CD8-positive, alpha-beta memory T cell (primary cell): ENCODE data around the gene DISC1. TPM values are rescaled to one million over a fixed set of nuclear protein-coding genes. Genes with fewer than 3 reads are reported as not detected.
"Not testable (repeated sequence)": the region's sequence is repeated elsewhere in the genome, so short reads cannot be mapped to it uniquely, and the experiment has no call there.

Source experiments
- CTCF ChIA-PET: fragments of 350-600 bp; sonication (Branson Sonifier 250); formaldehyde crosslinking; loops from one replicate; lab custom pipeline; 2021; ENCODE audit warnings: antibody characterized with exemption; lab: Charles Lee
- POLR2A ChIA-PET: fragments of 350-600 bp; sonication (Branson Sonifier 250); formaldehyde crosslinking; loops from one replicate; lab custom pipeline; 2021; ENCODE audit warnings: antibody characterized with exemption; lab: Charles Lee
- DNase-seq, 5 donors: peaks; one replicate each; pipeline versions ENCODE4 v3.0.0 to v3.0.0-alpha.2; 2020 to 2022; ENCODE audit warnings: mixed read lengths in 1 of 5
- H3K27ac ChIP-seq: one replicate; pipeline ENCODE4 v1.7.0; 2013; ENCODE audit warnings: low read depth, mild to moderate bottlenecking, low read length, moderate library complexity
- H3K27me3 ChIP-seq: 2 replicates; pipeline ENCODE4 v1.7.0; 2013; ENCODE audit warnings: low read length, mild to moderate bottlenecking; ENCODE audit not compliant: insufficient read depth, poor library complexity, severe bottlenecking
- H3K36me3 ChIP-seq: 2 replicates; pipeline ENCODE4 v1.7.0; 2013; ENCODE audit warnings: mild to moderate bottlenecking, low read length, moderate library complexity; ENCODE audit not compliant: insufficient read depth
- H3K4me1 ChIP-seq: 2 replicates; pipeline ENCODE4 v1.7.0; 2013; ENCODE audit warnings: mild to moderate bottlenecking, low read length, moderate library complexity; ENCODE audit not compliant: insufficient read depth
- H3K4me3 ChIP-seq: 2 replicates; pipeline ENCODE4 v1.7.0; 2013; ENCODE audit warnings: mild to moderate bottlenecking, low read length
- H3K9me3 ChIP-seq: 2 replicates; pipeline ENCODE4 v1.7.0; 2013; ENCODE audit warnings: mild to moderate bottlenecking, low read length
- H3K27ac Mint-ChIP-seq, 8 donors: one replicate each; pipeline ENCODE4 v1.8.0; 2020 to 2021; ENCODE audit warnings: mixed read lengths in 8 of 8, mild to moderate bottlenecking in 6 of 8, inconsistent platforms in 3 of 8, moderate library complexity in 3 of 8
- H3K27me3 Mint-ChIP-seq, 2 donors: one replicate each; pipeline ENCODE4 v1.8.0; 2020 to 2021; ENCODE audit warnings: mixed read lengths in 2 of 2, mild to moderate bottlenecking in 1 of 2, moderate library complexity in 1 of 2
- H3K36me3 Mint-ChIP-seq, 3 donors: one replicate each; pipeline ENCODE4 v1.8.0; 2020 to 2021; ENCODE audit warnings: mixed read lengths in 3 of 3, inconsistent platforms in 1 of 3, mild to moderate bottlenecking in 1 of 3
- H3K4me1 Mint-ChIP-seq, 3 donors: one replicate each; pipeline ENCODE4 v1.8.0; 2020 to 2021; ENCODE audit warnings: mixed read lengths in 3 of 3, inconsistent platforms in 1 of 3, mild to moderate bottlenecking in 1 of 3
- H3K4me3 Mint-ChIP-seq, 7 donors: one replicate each; pipeline ENCODE4 v1.8.0; 2020 to 2021; ENCODE audit warnings: mixed read lengths in 7 of 7, mild to moderate bottlenecking in 6 of 7, moderate library complexity in 4 of 7, inconsistent platforms in 2 of 7
- H3K9me3 Mint-ChIP-seq, 5 donors: one replicate each; pipeline ENCODE4 v1.8.0; 2020 to 2022; ENCODE audit warnings: mixed read lengths in 5 of 5, mild to moderate bottlenecking in 3 of 5, moderate library complexity in 2 of 5, inconsistent platforms in 1 of 5
- polyA plus RNA-seq: library from polyadenylated mRNA; unstranded; fragments of 300-500 nt; fragmentation: Illumina TruSeq; gene quantifications from one replicate; pipeline ENCODE4 v1.2.3, GENCODE V29; 2021
- total RNA-seq, 2 experiments: library from RNA; stranded (reverse); gene quantifications; one replicate each; pipeline ENCODE4 v1.2.3, GENCODE V29; 2021

Gene DISC1
- total and polyA plus RNA-seq, 3 experiments from 2014 or later = 0.60 to 2.4 (median 1.0) TPM

DNA sequence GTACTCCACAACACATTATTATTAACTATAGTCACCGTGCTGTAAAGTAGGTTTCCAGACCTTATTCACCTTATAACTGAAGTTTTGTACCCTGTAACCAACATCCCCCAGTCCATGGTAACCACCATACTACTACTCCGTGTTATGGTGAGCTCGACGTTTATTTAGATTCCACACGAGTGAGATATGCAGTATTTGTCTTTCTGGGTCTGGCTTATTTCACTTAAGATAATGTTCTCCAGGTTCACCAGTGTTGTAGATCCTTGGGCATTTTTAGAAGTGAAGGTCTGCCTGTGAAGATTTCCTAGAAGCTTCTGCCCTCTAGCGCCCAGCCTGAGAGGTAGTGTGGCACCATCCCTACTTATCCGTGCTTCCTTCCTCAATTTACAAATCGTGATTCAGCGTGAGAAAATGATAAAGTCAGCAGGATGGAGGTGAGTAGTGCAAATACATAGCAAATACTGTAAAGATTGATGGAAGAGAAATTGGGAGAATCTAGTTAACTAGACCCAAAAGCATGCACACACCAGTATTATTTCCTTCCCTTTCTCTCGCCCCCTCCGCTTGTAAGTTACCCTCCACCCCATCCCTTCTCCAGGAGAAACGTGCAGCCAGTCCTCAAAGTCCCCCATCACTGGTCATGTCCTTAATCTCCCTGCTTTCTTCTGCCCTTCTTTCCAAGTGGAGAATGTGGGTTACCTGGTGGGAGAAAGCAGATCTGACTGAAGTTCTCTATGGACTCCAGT, 36.0 kb upstream of the DISC1 start:
- CTCF ChIA-PET = interaction anchor here (1.2 kb wide), 1 partner anchor 229 kb away, joined by 4 read pairs; no protein-coding TSS in a partner anchor
- DNase-seq = peak in 1 of 5 donors; percentile 27

DNA sequence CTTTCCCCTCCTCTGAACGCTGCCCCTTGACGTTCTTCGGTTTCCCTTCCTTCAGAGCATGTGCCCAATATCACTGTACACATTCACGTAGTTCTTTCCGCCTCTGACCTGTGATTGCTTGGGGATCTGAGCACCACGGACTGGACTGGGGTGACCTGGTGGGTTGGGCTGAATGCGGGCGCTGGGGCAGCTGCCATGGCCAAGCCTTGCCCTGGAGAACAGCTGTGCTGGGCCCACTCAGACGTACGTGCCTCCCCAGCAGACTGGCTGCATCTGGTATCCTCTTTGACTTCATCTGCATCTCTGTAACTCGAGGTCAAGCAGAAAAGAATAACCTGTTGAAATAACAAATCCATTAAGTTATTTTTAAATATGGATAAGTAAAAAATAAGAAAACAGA, 35.1 kb upstream of the DISC1 start:
- Histone ChIP-seq H3K4me1 (no peaks in the 10 kb centered on the region), H3K9me3 (no peaks in the 10 kb centered on the region), H3K4me3 (no peak overlapping the region), H3K27me3 (no peaks in the 10 kb centered on the region), H3K27ac (no peak overlapping the region), H3K36me3 (no peaks in the 10 kb centered on the region)
- no peaks in the 10 kb centered on the region for H3K9me3 Mint-ChIP-seq
- H3K27me3 Mint-ChIP-seq = peaks cover 0 to 5% of the 10 kb centered on the region in 2 donors
- no peak overlapping the region for H3K4me3 Mint-ChIP-seq
- POLR2A ChIA-PET = no interaction called here
- H3K4me1 Mint-ChIP-seq = no peaks in the 10 kb centered on the region
- CTCF ChIA-PET = no interaction called here
- H3K27ac Mint-ChIP-seq = no peak overlapping the region
- DNase-seq = no peak
- H3K36me3 Mint-ChIP-seq = peaks cover 0 to 2% (median 0%) of the 10 kb centered on the region in 3 donors

More for the DNA sequence above, 36.0 kb upstream of the DISC1 start:
- no peak overlapping the region for H3K27ac ChIP-seq
- H3K4me3 ChIP-seq = no peak overlapping the region
- no peaks in the 10 kb centered on the region for H3K36me3 ChIP-seq
- Mint-ChIP-seq H3K9me3 (no peaks in the 10 kb centered on the region), H3K4me3 (no peak overlapping the region), H3K4me1 (no peaks in the 10 kb centered on the region), H3K36me3 (peaks cover 0 to 4% (median 0%) of the 10 kb centered on the region in 3 donors), H3K27ac (no peak overlapping the region), H3K27me3 (peaks cover 0 to 5% of the 10 kb centered on the region in 2 donors)
- no peaks in the 10 kb centered on the region for H3K9me3 ChIP-seq
- H3K27me3 ChIP-seq = no peaks in the 10 kb centered on the region
- no peaks in the 10 kb centered on the region for H3K4me1 ChIP-seq
- POLR2A ChIA-PET = no interaction called here

DNA sequence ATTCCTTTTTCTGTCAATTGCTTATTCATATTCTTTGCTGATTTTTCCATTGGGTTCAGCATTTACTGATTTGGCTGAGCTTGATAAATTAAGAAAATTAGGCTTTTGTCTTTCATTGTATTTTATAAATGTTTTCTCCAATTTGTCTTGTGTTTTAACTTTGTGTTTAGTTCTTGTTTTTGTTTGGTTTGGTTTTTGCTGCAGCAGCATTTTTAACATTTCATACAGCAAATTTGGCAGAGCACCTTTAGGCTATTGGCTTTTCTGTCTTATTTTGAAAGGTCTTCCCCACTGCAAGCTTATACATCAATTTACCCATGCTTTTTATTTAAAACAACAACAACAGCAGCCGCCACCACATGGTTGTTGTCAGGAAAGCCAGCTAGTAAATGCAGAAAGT, 33.8 kb upstream of the DISC1 start:
- POLR2A ChIA-PET = no interaction called here

DNA sequence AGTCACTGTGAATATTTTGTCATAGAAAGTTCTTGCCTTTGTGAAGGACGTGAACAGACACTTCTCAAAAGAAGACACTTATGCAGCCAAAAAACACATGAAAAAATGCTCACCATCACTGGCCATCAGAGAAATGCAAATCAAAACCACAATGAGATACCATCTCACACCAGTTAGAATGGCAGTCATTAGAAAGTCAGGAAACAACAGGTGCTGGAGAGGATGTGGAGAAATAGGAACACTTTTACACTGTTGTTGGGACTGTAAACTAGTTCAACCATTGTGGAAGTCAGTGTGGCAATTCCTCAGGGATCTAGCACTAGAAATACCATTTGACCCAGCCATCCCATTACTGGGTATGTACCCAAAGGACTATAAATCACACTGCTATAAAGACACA, 33.3 kb upstream of the DISC1 start:
- POLR2A ChIA-PET, H3K4me3 ChIP-seq, DNase-seq, H3K27ac ChIP-seq, H3K4me1 ChIP-seq, H3K27me3 ChIP-seq, H3K36me3 Mint-ChIP-seq, CTCF ChIA-PET, H3K9me3 ChIP-seq, H3K27ac Mint-ChIP-seq, H3K36me3 ChIP-seq, H3K9me3 Mint-ChIP-seq, H3K4me1 Mint-ChIP-seq, H3K4me3 Mint-ChIP-seq, H3K27me3 Mint-ChIP-seq: not testable (repeated sequence)

More for the DNA sequence above, 33.8 kb upstream of the DISC1 start:
- H3K27me3 ChIP-seq = no peaks in the 10 kb centered on the region
- H3K27ac Mint-ChIP-seq = no peak overlapping the region
- H3K9me3 ChIP-seq = no peaks in the 10 kb centered on the region
- no peaks in the 10 kb centered on the region for H3K4me1 ChIP-seq
- H3K27ac ChIP-seq = no peak overlapping the region
- H3K4me1 Mint-ChIP-seq = no peaks in the 10 kb centered on the region
- CTCF ChIA-PET = interaction anchor here (0.6 kb wide), 1 partner anchor 231 kb away, joined by 3 read pairs; no protein-coding TSS in a partner anchor
- H3K4me3 ChIP-seq = no peak overlapping the region
- peaks cover 0 to 2% (median 0%) of the 10 kb centered on the region in 3 donors for H3K36me3 Mint-ChIP-seq
- no peaks in the 10 kb centered on the region for H3K36me3 ChIP-seq
- peaks cover 0 to 5% of the 10 kb centered on the region in 2 donors for H3K27me3 Mint-ChIP-seq
- H3K9me3 Mint-ChIP-seq = no peaks in the 10 kb centered on the region
- no peak for DNase-seq
- H3K4me3 Mint-ChIP-seq = no peak overlapping the region

DNA sequence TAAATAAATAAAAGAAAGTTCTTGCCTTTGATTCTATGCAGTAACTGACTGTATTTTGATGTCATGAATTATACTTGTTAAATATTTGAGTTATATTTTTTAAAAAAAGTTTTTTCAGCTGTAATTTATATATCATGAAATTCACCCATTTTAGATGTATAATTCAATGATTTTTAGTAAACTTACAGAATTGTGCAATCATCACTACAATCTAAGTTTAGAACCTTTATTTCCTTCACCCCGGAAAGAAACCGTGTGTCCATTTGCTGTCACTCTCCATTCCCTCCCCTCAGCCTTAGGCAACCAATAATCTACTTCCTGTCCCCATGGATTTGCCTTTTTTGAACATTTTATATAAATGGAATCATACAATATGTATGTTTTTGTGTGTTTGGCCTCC, 32.5 kb upstream of the DISC1 start:
- no peak overlapping the region for H3K4me3 ChIP-seq
- Mint-ChIP-seq H3K27ac (peak overlapping the region in 1 of 8 donors; percentile 2), H3K4me1 (no peaks in the 10 kb centered on the region), H3K36me3 (no peaks in the 10 kb centered on the region), H3K4me3 (no peak overlapping the region), H3K9me3 (no peaks in the 10 kb centered on the region), H3K27me3 (peaks cover 0 to 3% of the 10 kb centered on the region in 2 donors)
- CTCF ChIA-PET = interaction anchor here (1.1 kb wide), 1 partner anchor 13 kb away, joined by 3 read pairs; no protein-coding TSS in a partner anchor
- H3K4me1 ChIP-seq = no peaks in the 10 kb centered on the region
- POLR2A ChIA-PET = no interaction called here
- H3K27me3 ChIP-seq = no peaks in the 10 kb centered on the region
- no peak for DNase-seq
- H3K27ac ChIP-seq = no peak overlapping the region
- no peaks in the 10 kb centered on the region for H3K36me3 ChIP-seq
- H3K9me3 ChIP-seq = no peaks in the 10 kb centered on the region

DNA sequence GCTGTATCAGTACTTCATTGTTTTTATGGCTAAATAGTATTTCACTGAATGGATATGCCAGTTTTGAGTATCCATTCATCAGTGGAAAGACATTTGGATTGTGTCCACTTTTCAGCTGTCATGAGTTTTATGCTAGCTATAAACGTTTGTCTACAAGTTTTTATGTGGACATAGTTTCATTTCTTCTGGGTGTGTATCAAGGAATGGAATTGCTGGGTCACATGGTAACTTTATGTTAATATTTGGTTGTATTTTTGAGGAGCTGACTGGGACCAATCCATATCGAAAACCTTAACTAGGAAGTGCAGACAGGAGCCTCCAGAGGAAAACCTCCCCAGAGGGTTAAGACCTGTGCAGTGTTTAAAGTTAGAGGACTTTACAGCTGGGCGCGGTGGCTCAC, 31.8 kb upstream of the DISC1 start:
- ChIA-PET POLR2A (no interaction called here), CTCF (interaction anchor here (1.1 kb wide), 1 partner anchor 14 kb away, joined by 3 read pairs; no protein-coding TSS in a partner anchor)
- H3K27me3 Mint-ChIP-seq = peaks cover 0 to 3% of the 10 kb centered on the region in 2 donors
- H3K4me1 Mint-ChIP-seq = no peaks in the 10 kb centered on the region
- H3K36me3 ChIP-seq = no peaks in the 10 kb centered on the region
- no peaks in the 10 kb centered on the region for H3K4me1 ChIP-seq
- no peaks in the 10 kb centered on the region for H3K9me3 Mint-ChIP-seq
- H3K27me3 ChIP-seq = no peaks in the 10 kb centered on the region
- H3K9me3 ChIP-seq = no peaks in the 10 kb centered on the region
- H3K4me3 ChIP-seq = no peak overlapping the region
- no peak overlapping the region for H3K27ac Mint-ChIP-seq
- DNase-seq = no peak
- no peak overlapping the region for H3K4me3 Mint-ChIP-seq
- no peak overlapping the region for H3K27ac ChIP-seq
- H3K36me3 Mint-ChIP-seq = no peaks in the 10 kb centered on the region

DNA sequence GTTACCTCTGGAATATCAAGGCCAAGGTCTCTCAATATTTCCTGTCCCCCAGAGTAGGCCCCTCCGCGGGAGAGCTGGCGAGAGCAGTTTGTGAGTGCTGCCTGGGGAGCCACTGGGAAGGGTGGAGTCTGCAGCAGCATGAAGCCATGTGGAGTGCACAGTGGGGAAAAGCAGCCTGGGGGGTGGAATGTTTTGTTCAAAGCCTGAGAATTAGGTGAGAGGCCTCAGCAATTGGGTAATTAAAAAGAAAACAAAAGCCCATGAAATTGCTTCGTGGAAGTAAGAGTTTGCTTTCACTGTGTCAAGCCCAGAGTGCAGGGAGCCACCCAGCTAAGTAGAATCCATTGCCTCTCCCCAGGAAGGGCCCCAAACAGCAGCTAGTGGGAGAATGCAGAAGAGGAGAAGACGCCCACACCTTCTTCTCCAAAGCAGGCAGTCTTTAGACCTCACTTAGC, 30.2 kb upstream of the DISC1 start:
- Histone ChIP-seq H3K36me3 (no peaks in the 10 kb centered on the region), H3K27me3 (no peaks in the 10 kb centered on the region), H3K27ac (no peak overlapping the region), H3K4me3 (no peak overlapping the region), H3K4me1 (no peaks in the 10 kb centered on the region), H3K9me3 (no peaks in the 10 kb centered on the region)
- Mint-ChIP-seq H3K27me3 (peaks cover 0 to 3% of the 10 kb centered on the region in 2 donors), H3K36me3 (no peaks in the 10 kb centered on the region), H3K4me3 (no peak overlapping the region), H3K4me1 (no peaks in the 10 kb centered on the region), H3K27ac (no peak overlapping the region), H3K9me3 (no peaks in the 10 kb centered on the region)
- ChIA-PET POLR2A (no interaction called here), CTCF (no interaction called here)
- DNase-seq = no peak

DNA sequence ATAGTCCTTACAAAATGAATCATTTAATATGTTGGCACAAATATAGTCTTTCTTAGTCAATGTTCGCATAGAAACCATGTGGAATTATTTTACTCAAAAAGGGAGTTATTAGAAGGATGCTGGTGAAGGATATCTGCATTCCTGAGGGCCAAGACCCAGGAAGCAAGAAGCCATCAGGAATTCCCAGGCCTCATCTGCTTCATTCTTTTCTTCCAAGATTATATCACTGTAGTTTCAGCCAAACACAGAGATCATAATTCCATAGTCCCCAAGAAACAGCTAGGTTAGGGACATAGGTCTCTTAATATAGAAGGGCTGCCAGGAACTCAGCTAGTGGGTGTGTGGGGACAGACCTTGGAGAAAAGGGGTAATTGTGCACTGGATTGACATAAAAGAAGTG, 28.6 kb upstream of the DISC1 start:
- H3K36me3 ChIP-seq = no peaks in the 10 kb centered on the region
- H3K4me1 ChIP-seq = no peaks in the 10 kb centered on the region
- ChIA-PET CTCF (no interaction called here), POLR2A (no interaction called here)
- H3K27me3 ChIP-seq = no peaks in the 10 kb centered on the region
- no peak overlapping the region for H3K4me3 ChIP-seq
- no peak overlapping the region for H3K4me3 Mint-ChIP-seq
- no peak overlapping the region for H3K27ac ChIP-seq
- H3K4me1 Mint-ChIP-seq = no peaks in the 10 kb centered on the region
- no peaks in the 10 kb centered on the region for H3K9me3 Mint-ChIP-seq
- no peak for DNase-seq
- H3K9me3 ChIP-seq = no peaks in the 10 kb centered on the region
- H3K27me3 Mint-ChIP-seq = peaks cover 0 to under 1% of the 10 kb centered on the region in 2 donors
- H3K27ac Mint-ChIP-seq = no peak overlapping the region
- no peaks in the 10 kb centered on the region for H3K36me3 Mint-ChIP-seq
